ENCODE data around the gene CNOT1.
A peak's percentile ranks its signal among the peaks of the same experiment; 100 is the strongest.
"Not testable (repeated sequence)": the region's sequence is repeated elsewhere in the genome, so short reads cannot be mapped to it uniquely, and the experiment has no call there.

CNOT1 gene

GRCh38 chr16:58649707-58650106 is 20.1 kb upstream of the CNOT1 start:
- Histone ChIP-seq H3K36me3 (ENCODE audit: insufficient read depth, low read length) (no peaks in the 10 kb centered on the region), H3K4me1 (ENCODE audit: insufficient read depth, low read length) (peaks cover 3% of the 10 kb centered on the region; the same call in 1 of the 2 replicates), H3K9me3 (ENCODE audit: control insufficient read depth, insufficient read depth, low read length) (no peaks in the 10 kb centered on the region), H3K9ac (ENCODE audit: low read depth, low read length) (no peak overlapping the region)

GRCh38 chr16:58647107-58647506 is 17.5 kb upstream of the CNOT1 start:
- Histone ChIP-seq H3K36me3 (ENCODE audit: insufficient read depth, low read length) (no peaks in the 10 kb centered on the region), H3K9ac (ENCODE audit: low read depth, low read length) (no peak overlapping the region), H3K9me3 (ENCODE audit: control insufficient read depth, insufficient read depth, low read length) (no peaks in the 10 kb centered on the region), H3K4me1 (ENCODE audit: insufficient read depth, low read length) (no peaks in the 10 kb centered on the region)

DNA sequence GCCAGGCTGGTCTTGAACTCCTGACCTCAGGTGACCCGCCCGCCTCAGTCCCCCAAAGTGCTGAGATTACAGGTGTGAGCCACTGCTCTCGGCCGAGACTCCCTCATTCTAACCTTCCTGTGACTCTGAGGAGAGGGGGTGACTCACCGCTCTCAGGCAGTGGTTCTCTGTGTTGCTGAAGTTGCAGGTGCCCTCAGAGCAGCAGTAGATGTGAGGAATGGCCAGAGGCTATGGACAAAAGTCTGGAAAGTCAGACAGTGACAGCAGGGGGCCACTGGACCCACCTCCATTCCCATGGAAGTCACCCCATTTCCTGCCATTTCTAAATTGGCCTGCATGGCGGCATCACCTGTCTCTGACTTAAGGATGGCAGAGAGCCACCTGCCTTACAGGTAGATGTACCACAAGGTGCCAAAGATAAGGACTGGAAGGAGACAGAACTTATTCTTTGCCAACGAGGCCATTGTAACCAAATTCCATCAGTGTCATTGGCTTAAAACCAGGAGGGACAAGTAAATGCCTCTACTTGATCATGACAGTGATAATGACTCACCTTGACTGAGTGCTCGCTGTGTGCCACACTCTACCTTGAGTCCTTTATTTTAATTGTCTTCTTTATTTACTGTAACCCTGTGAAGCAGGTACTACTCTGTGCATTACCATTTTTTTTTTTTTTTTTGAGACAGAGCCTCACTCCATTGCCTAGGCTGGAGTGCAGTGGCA is 15.3 kb upstream of the CNOT1 start:
- Histone ChIP-seq H3K36me3 (ENCODE audit: insufficient read depth, low read length) (no peaks in the 10 kb centered on the region), H3K4me1 (ENCODE audit: insufficient read depth, low read length) (no peaks in the 10 kb centered on the region), H3K9ac (ENCODE audit: low read depth, low read length) (no peak overlapping the region), H3K9me3 (ENCODE audit: control insufficient read depth, insufficient read depth, low read length) (no peaks in the 10 kb centered on the region)

- H3K9me3 ChIP-seq (ENCODE audit: control insufficient read depth, insufficient read depth, low read length) = no peaks in the 10 kb centered on the region
- H3K36me3 ChIP-seq (ENCODE audit: insufficient read depth, low read length) = no peaks in the 10 kb centered on the region
Observed at GRCh38 chr16:58644108-58644507, 14.5 kb upstream of the CNOT1 start.

GRCh38 chr16:58640949-58641348 is 11.3 kb upstream of the CNOT1 start:
- H3K9me3 ChIP-seq (ENCODE audit: control insufficient read depth, insufficient read depth, low read length) = no peaks in the 10 kb centered on the region
- H3K9ac ChIP-seq (ENCODE audit: low read depth, low read length) = no peak overlapping the region
- H3K36me3 ChIP-seq (ENCODE audit: insufficient read depth, low read length) = no peaks in the 10 kb centered on the region
- no peaks in the 10 kb centered on the region for H3K4me1 ChIP-seq (ENCODE audit: insufficient read depth, low read length)

More at GRCh38 chr16:58644108-58644507, 14.5 kb upstream of the CNOT1 start:
- H3K4me1 ChIP-seq (ENCODE audit: insufficient read depth, low read length) = no peaks in the 10 kb centered on the region
- no peak overlapping the region for H3K9ac ChIP-seq (ENCODE audit: low read depth, low read length)

DNA sequence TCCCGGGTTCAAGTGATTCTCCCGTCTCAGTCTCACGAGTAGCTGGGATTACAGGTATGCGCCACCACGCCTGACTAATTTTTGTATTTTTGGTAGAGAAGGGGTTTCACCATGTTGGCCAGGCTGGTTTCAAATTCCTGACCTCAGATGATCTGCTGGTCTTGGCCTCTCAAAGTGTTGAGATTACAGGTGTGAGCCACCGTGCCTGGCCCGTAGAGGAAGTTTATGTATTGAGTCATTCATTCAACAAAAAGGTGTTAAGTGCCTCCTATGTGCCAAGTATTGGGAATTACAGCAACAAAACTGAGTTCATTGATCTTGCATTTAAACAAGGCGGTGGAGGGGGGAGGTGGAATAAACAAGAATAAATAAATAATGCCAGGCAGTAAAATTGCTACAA is 10.2 kb upstream of the CNOT1 start:
- no peak overlapping the region for H3K9ac ChIP-seq (ENCODE audit: low read depth, low read length)
- no peaks in the 10 kb centered on the region for H3K4me1 ChIP-seq (ENCODE audit: insufficient read depth, low read length)
- H3K36me3 ChIP-seq (ENCODE audit: insufficient read depth, low read length) = no peaks in the 10 kb centered on the region
- no peaks in the 10 kb centered on the region for H3K9me3 ChIP-seq (ENCODE audit: control insufficient read depth, insufficient read depth, low read length)

DNA sequence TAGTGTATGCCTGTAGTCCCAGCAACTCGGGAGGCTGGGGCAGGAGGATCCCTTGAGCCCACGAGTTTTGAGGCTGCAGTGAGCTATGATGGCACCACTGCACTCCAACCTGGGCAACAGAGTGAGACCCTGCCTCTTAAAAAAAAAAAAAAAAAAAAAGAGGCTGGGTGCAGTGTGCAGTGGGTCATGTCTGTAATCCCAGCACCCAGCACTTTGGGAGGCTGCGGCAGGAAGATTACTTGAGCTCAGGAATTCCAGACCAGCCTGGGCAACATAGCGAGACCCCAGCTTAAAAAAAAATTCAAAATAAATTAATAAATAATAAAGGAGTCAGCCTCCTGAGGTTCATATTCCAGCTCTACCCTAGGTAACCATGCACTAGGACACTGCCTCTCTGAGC is 9.6 kb upstream of the CNOT1 start:
- H3K9me3 ChIP-seq (ENCODE audit: control insufficient read depth, insufficient read depth, low read length) = no peaks in the 10 kb centered on the region
- no peaks in the 10 kb centered on the region for H3K4me1 ChIP-seq (ENCODE audit: insufficient read depth, low read length)
- no peaks in the 10 kb centered on the region for H3K36me3 ChIP-seq (ENCODE audit: insufficient read depth, low read length)
- no peak overlapping the region for H3K9ac ChIP-seq (ENCODE audit: low read depth, low read length)

GRCh38 chr16:58638148-58639036 is 8.8 kb upstream of the CNOT1 start:
- H3K36me3 ChIP-seq (ENCODE audit: insufficient read depth, low read length) = no peaks in the 10 kb centered on the region
- no peaks in the 10 kb centered on the region for H3K9me3 ChIP-seq (ENCODE audit: control insufficient read depth, insufficient read depth, low read length)
- H3K9ac ChIP-seq (ENCODE audit: low read depth, low read length) = no peak overlapping the region
- H3K4me1 ChIP-seq (ENCODE audit: insufficient read depth, low read length) = no peaks in the 10 kb centered on the region

- H3K4me1 ChIP-seq (ENCODE audit: insufficient read depth, low read length); H3K9me3 ChIP-seq (ENCODE audit: control insufficient read depth, insufficient read depth, low read length); H3K36me3 ChIP-seq (ENCODE audit: insufficient read depth, low read length); H3K9ac ChIP-seq (ENCODE audit: low read depth, low read length): not testable (repeated sequence)
Observed at GRCh38 chr16:58637021-58637420, 7.4 kb upstream of the CNOT1 start.

- no peak overlapping the region for H3K9ac ChIP-seq (ENCODE audit: low read depth, low read length)
- H3K4me1 ChIP-seq (ENCODE audit: insufficient read depth, low read length) = no peaks in the 10 kb centered on the region
Observed at GRCh38 chr16:58636466-58636865, 6.8 kb upstream of the CNOT1 start.

DNA sequence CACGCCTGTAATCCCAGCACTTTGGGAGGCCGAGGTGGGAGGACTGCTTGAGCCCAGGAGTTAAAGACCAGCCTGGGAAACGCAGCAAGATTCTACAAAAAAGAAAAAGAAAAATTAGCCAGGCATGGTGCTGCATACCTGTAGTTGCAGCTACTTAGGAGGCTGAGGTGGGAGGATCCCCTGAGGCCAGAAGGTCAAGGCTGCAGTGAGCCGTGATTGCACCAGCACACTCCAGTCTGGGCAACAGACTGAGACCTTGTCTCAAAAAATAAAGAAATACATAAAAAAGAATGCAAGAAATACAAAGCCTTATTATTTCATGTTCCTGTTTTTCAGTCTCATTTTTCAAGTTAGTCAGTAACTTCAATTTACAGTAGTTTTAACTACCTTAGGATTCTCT is 5.9 kb upstream of the CNOT1 start:
- Histone ChIP-seq H3K4me1 (ENCODE audit: insufficient read depth, low read length) (no peaks in the 10 kb centered on the region), H3K36me3 (ENCODE audit: insufficient read depth, low read length) (no peaks in the 10 kb centered on the region), H3K9ac (ENCODE audit: low read depth, low read length) (no peak overlapping the region), H3K9me3 (ENCODE audit: control insufficient read depth, insufficient read depth, low read length) (no peaks in the 10 kb centered on the region)

More at GRCh38 chr16:58636466-58636865, 6.8 kb upstream of the CNOT1 start:
- Histone ChIP-seq H3K9me3 (ENCODE audit: control insufficient read depth, insufficient read depth, low read length) (no peaks in the 10 kb centered on the region), H3K36me3 (ENCODE audit: insufficient read depth, low read length) (no peaks in the 10 kb centered on the region)

DNA sequence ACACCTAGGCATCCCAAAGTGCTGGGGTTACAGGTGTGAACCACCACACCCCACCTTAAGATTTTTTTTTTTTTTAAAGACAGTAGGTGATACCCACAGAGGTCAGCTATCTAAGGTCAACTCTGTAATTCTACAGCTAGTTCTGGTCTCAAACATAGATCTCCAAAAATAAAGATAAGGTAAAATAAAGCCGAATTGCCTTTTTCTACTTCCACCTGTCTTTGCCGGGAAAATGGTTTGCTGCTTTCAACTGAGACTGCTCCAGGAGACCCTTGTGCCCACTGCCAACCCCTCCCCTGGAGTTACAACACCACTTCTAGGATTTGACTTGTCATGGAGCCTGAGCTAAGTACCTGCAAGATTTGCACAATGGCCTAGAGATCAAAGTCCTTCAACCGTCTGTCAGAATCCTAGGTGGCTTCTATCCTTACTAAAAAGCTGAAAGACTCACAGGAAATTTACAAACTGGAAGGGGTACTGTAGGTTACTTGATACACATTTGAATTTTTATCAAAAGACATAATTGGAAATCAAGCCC is 4.7 kb upstream of the CNOT1 start:
- H3K9me3 ChIP-seq (ENCODE audit: control insufficient read depth, insufficient read depth, low read length) = no peaks in the 10 kb centered on the region
- H3K4me1 ChIP-seq (ENCODE audit: insufficient read depth, low read length) = no peaks in the 10 kb centered on the region
- H3K9ac ChIP-seq (ENCODE audit: low read depth, low read length) = no peak overlapping the region
- no peaks in the 10 kb centered on the region for H3K36me3 ChIP-seq (ENCODE audit: insufficient read depth, low read length)

DNA sequence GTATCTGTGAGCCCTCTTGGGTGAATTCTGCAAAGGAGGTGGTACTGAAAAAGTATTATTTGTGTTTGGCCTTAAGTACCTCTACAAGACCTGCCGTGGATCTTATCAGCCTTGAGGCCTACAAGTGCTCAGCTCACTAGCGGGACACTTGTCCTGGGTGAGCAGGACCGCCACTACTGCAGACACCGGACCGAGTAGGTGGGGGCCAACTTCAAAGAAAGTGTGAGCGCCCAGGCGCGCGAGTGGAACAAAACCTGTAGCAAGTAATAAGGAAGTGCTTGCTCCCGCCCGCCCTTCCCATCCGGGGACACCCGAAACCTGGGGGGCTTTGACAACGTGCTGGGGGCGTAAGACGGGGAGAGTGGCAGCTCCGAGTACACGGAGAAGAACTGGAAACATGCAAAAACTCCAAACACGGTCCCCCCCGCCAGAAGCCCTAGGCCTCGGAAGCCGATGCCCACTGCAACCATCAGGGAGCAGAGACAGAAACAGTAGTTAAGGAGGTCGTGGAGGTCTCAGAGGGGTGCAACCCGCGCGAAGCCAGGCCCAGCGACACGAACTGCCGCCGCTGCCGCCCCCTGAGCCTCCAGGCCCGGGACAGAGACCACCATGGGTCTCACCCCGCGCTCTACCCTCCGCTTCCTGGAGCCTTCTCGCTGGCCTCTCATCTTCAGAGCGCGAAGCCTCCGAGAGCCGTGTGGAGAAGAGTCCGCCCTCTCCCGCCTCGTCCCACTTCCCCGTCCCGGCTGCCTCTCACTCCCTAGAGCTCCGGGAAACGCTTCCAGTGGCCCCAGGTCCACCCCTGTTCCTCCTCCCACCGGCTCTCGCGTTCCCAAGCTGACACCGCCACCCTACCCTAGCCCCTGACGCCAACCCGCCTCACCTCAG is 537 bp downstream of the CNOT1 start:
- H3K4me1 ChIP-seq (ENCODE audit: insufficient read depth, low read length) = no peaks in the 10 kb centered on the region
- H3K9me3 ChIP-seq (ENCODE audit: control insufficient read depth, insufficient read depth, low read length) = no peaks in the 10 kb centered on the region
- H3K36me3 ChIP-seq (ENCODE audit: insufficient read depth, low read length) = no peaks in the 10 kb centered on the region; the same call in 1 of the 2 replicates
- peak overlapping the region; percentile 87 for H3K9ac ChIP-seq (ENCODE audit: low read depth, low read length)

DNA sequence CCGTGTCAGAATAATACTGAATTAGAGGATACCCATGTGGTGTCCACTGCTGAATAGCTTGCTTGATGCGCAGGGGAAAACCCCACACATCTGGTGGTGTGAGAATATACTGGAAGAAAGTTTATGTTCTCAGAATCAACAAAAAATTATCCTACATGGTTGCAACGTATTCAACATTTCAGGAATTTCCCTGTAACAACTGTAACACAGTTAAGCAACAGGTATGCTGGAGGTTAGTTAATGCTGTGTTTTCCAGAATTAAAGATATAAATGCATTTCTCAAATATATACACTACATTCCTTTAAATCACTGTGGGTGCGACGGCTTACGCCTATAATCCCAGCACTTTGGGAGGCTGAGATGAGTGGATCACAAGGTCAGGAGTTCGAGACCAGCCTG is 5.4 kb downstream of the CNOT1 start:
- Histone ChIP-seq H3K36me3 (ENCODE audit: insufficient read depth, low read length) (peaks cover 5% of the 10 kb centered on the region), H3K9ac (ENCODE audit: low read depth, low read length) (no peak overlapping the region), H3K9me3 (ENCODE audit: control insufficient read depth, insufficient read depth, low read length) (no peaks in the 10 kb centered on the region), H3K4me1 (ENCODE audit: insufficient read depth, low read length) (no peaks in the 10 kb centered on the region)

Data from ES-I3 (cell line).